Bronchial epithelial cell (primary cell): ENCODE results near the gene KIAA0930. TPM values are rescaled to one million over a fixed set of nuclear protein-coding genes. Genes with fewer than 3 reads are reported as not detected.

Experiments used
- DNase-seq: peaks from one replicate; pipeline ENCODE4 v3.0.0-alpha.2; 2010; ENCODE audit warnings: low read depth
- FAIRE-seq: peaks from 2 replicates; lab custom pipeline; 2011; peaks lifted over from hg19 to GRCh38; lab: Jason Lieb, UNC
- H3K27me3 ChIP-seq: 2 replicates; pipeline ENCODE4 v1.5.1; 2011; ENCODE audit warnings: low read length; ENCODE audit not compliant: control insufficient read depth, insufficient read depth
- H3K36me3 ChIP-seq: 2 replicates; pipeline ENCODE4 v1.5.1; 2011; ENCODE audit warnings: low read length; ENCODE audit not compliant: control insufficient read depth, insufficient read depth
- H3K4me3 ChIP-seq: 2 replicates; pipeline ENCODE4 v1.5.1; 2011; ENCODE audit warnings: mild to moderate bottlenecking, low read depth, low read length, control low read depth
- CTCF ChIP-seq: IDR thresholded peaks from 2 replicates; pipeline ENCODE4 v1.5.1; 2011; ENCODE audit warnings: mild to moderate bottlenecking, moderate library complexity, low read length, control low read depth, inconsistent platforms; ENCODE audit not compliant: insufficient read depth, severe bottlenecking
- total RNA-seq: library from RNA; depleted of rRNA; stranded (reverse); fragments of >200 nt; gene quantifications from 2 replicates; pipeline ENCODE4 v1.2.1, GENCODE V29; 2014

The KIAA0930 gene
- total RNA-seq, 1 donor from 2014 or later, result 78.5 TPM

- H3K36me3 ChIP-seq, result peaks cover 3% of the 10 kb centered on the region
- no peaks in the 10 kb centered on the region for H3K27me3 ChIP-seq
- no peak for TF ChIP-seq CTCF
- no peak overlapping the region for H3K4me3 ChIP-seq
- DNase-seq (no peak), FAIRE-seq (no peak)
Measured at GRCh38 chr22:45150139-45150538, 90.6 kb downstream of the KIAA0930 start.

- no peak for TF ChIP-seq CTCF
Measured at GRCh38 chr22:45149671-45150070, 91.0 kb downstream of the KIAA0930 start.

GRCh38 chr22:45144916-45145315 lies 95.8 kb downstream of the KIAA0930 start:
- no peak for FAIRE-seq
- TF ChIP-seq CTCF, result no peak
- Histone ChIP-seq H3K36me3 (no peaks in the 10 kb centered on the region), H3K4me3 (no peak overlapping the region), H3K27me3 (no peaks in the 10 kb centered on the region)
- DNase-seq, result no peak

More at GRCh38 chr22:45149671-45150070, 91.0 kb downstream of the KIAA0930 start:
- Histone ChIP-seq H3K27me3 (no peaks in the 10 kb centered on the region), H3K4me3 (no peak overlapping the region), H3K36me3 (peaks cover 3% of the 10 kb centered on the region)
- no peak for FAIRE-seq
- no peak for DNase-seq

- H3K4me3 ChIP-seq, result no peak overlapping the region
- TF ChIP-seq CTCF, result no peak
- DNase-seq (no peak), FAIRE-seq (no peak)
- H3K27me3 ChIP-seq, result no peaks in the 10 kb centered on the region
- no peaks in the 10 kb centered on the region for H3K36me3 ChIP-seq
Measured at GRCh38 chr22:45142376-45142775, 98.3 kb downstream of the KIAA0930 start.

Other genes starting within 250 kb of the KIAA0930 start
- gene PHF21B, start 230.9 kb downstream of the KIAA0930 start, total RNA-seq, result not detected in 2 replicates
- gene NUP50, start 77.0 kb downstream of the KIAA0930 start, total RNA-seq, result 66.6 and 74.2 TPM in 2 replicates
- not detected in 2 replicates for gene UPK3A, start 44.1 kb upstream of the KIAA0930 start, total RNA-seq
- gene FAM118A, start 69.0 kb upstream of the KIAA0930 start, total RNA-seq, result 16.3 and 28.2 TPM in 2 replicates
- gene SMC1B, start 172.7 kb upstream of the KIAA0930 start, total RNA-seq, result not detected in 2 replicates
- gene RIBC2, start 172.8 kb upstream of the KIAA0930 start, total RNA-seq, result 0.26 TPM in 1 of 2 replicates, not detected in the other